ENCODE results near the gene ARHGAP8.

The ARHGAP8 gene

GRCh38 chr22:44827666-44828190 lies 75.4 kb downstream of the ARHGAP8 start:
- Histone ChIP-seq H3K27ac (no peak overlapping the region), H3K4me3 (no peak overlapping the region)
- no peak for TF ChIP-seq CTCF (IDR thresholded peaks at IDR 0.05)
- DNase-seq (ENCODE audit: low spot score), result no peak

GRCh38 chr22:44828193-44828592 lies 75.8 kb downstream of the ARHGAP8 start:
- DNase-seq (ENCODE audit: low spot score), result no peak
- no peak for TF ChIP-seq CTCF (IDR thresholded peaks at IDR 0.05)
- H3K27ac ChIP-seq, result no peak overlapping the region
- H3K4me3 ChIP-seq, result no peak overlapping the region

GRCh38 chr22:44831885-44832284 lies 79.5 kb downstream of the ARHGAP8 start:
- no peak for TF ChIP-seq CTCF (IDR thresholded peaks at IDR 0.05)
- H3K4me3 ChIP-seq, result no peak overlapping the region
- DNase-seq (ENCODE audit: low spot score), result no peak
- H3K27ac ChIP-seq, result no peak overlapping the region

GRCh38 chr22:44834065-44834464 lies 81.7 kb downstream of the ARHGAP8 start:
- no peak for DNase-seq (ENCODE audit: low spot score)
- H3K27ac ChIP-seq, result no peak overlapping the region
- no peak overlapping the region for H3K4me3 ChIP-seq
- no peak for TF ChIP-seq CTCF (IDR thresholded peaks at IDR 0.05)

DNA sequence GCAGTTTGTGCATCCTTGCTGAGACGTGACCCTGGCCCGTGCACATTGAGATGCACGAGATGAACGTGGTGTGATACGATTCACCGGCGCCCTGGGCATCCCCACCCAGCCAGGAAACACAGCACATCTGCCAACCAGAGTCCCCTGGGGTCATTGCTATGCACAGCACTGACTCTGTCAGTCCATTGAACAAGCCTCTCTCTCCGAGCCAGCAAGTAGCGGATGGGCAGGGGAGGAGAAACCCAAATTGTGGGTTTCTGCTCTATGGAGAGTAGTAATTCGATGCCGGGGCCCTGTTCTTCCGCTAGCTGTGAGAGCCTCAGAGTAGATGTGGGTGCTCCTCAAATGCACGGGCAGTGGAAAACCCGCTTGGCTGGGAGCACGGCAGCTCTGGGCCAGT lies 85.1 kb downstream of the ARHGAP8 start:
- no peak for DNase-seq (ENCODE audit: low spot score)
- no peak for TF ChIP-seq CTCF (IDR thresholded peaks at IDR 0.05)
- Histone ChIP-seq H3K27ac (no peak overlapping the region), H3K4me3 (no peak overlapping the region)

DNA sequence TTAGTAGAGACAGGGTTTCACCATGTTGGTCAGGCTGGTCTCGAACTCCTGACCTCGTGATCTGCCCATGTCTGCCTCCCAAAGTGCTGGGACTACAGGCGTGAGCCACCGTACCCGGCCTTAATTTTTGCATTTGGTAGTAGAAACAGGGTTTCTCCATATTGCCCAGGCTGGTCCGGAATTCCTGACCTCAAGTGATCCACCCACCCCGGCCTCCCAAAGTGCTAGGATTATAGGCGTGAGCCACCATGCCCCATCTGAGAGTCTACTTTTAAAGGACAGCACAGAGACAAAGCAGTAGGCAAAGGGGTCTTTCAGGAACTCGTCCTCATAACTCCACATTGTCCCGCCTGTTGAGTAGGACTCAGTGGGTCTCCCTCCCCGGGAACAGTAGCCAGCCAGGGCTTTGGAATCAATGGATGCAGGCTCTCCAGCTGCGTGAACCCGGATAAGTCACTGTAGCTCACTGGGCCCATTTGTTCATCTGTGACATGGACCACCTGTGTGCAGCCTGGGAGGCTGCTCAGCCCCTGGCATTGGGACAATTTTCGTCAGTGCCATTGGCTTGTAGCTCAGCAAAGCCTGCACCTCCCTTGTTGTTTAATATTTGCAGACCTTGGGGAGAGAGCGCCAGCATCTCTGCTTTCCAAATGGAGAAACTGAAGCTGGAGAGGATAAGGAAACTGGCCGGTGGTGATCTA lies 86.1 kb downstream of the ARHGAP8 start:
- no peak overlapping the region for H3K27ac ChIP-seq
- no peak for DNase-seq (ENCODE audit: low spot score)
- H3K4me3 ChIP-seq, result no peak overlapping the region
- no peak for TF ChIP-seq CTCF (IDR thresholded peaks at IDR 0.05)

DNA sequence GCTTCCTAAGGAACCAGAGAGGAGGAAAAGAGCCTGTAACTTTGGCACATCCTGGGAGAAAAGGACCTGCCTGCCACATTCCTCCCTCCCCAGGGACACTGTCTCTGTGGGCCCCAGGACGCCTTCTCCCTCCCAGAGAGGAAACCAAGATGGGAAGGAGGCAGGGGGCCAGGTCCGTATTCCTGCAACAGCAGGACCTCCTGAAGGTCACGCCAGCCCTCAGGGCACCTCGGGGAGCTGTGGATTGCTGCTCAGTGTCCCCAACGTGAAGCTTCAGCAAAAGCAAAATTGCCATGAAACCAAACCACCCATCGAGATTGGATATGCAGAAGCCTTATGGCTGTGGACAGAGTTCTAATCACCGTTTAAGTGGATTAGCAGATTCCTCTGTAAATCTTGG lies 86.7 kb downstream of the ARHGAP8 start:
- no peak for TF ChIP-seq CTCF (IDR thresholded peaks at IDR 0.05)
- DNase-seq (ENCODE audit: low spot score), result no peak
- no peak overlapping the region for H3K27ac ChIP-seq
- no peak overlapping the region for H3K4me3 ChIP-seq

All from coronary artery (tissue), 2 donors.